ENCODE data around the gene CUEDC1. TPM values are rescaled to one million over a fixed set of nuclear protein-coding genes. Genes with fewer than 3 reads are reported as not detected.
A peak's percentile ranks its signal among the peaks of the same experiment; 100 is the strongest.
"Not testable (repeated sequence)": the region's sequence is repeated elsewhere in the genome, so short reads cannot be mapped to it uniquely, and the experiment has no call there.

CUEDC1 gene
- total and polyA plus RNA-seq, 4 donors, result 19.7 to 55.7 (median 29.2) TPM

GRCh38 chr17:57923182-57923872 is 31.9 kb downstream of the CUEDC1 start:
- ATAC-seq (ENCODE audit: insufficient read depth, low FRiP score), result no peak
- Histone ChIP-seq H3K4me1 (ENCODE audit: control insufficient read depth in 5 of 5, insufficient read depth in 5 of 5, low read length in 5 of 5) (peaks cover 15 to 57% (median 27%) of the 10 kb centered on the region in 5 donors), H3K9ac (ENCODE audit: insufficient read depth in 1 of 2, low read length in 2 of 2) (no peak overlapping the region), H3K36me3 (ENCODE audit: control insufficient read depth in 4 of 4, insufficient read depth in 4 of 4, low read length in 4 of 4) (no peaks in the 10 kb centered on the region), H3K9me3 (ENCODE audit: control insufficient read depth in 4 of 4, insufficient read depth in 3 of 4, low read length in 3 of 4) (no peaks in the 10 kb centered on the region), H3K27me3 (ENCODE audit: control insufficient read depth in 3 of 3, insufficient read depth in 3 of 3, low read length in 2 of 3) (no peaks in the 10 kb centered on the region), H3K4me3 (no peak overlapping the region), H3K27ac (ENCODE audit: low read depth in 1 of 2, low read length in 1 of 2) (peak overlapping the region in 1 of 2 donors; percentile 17)
- no peak for DNase-seq
- WGBS, 2 donors, result 75 to 84% methylated on average over 5 of the region's 5 CpGs
- no peak for TF ChIP-seq CTCF (IDR thresholded peaks at IDR 0.05; ENCODE audit: control extremely low read depth, extremely low read depth)

GRCh38 chr17:57922745-57923144 is 32.5 kb downstream of the CUEDC1 start:
- H3K9me3 ChIP-seq (ENCODE audit: control insufficient read depth in 4 of 4, insufficient read depth in 3 of 4, low read length in 3 of 4); H3K4me3 ChIP-seq; ATAC-seq (ENCODE audit: insufficient read depth, low FRiP score); H3K36me3 ChIP-seq (ENCODE audit: control insufficient read depth in 4 of 4, insufficient read depth in 4 of 4, low read length in 4 of 4); H3K27me3 ChIP-seq (ENCODE audit: control insufficient read depth in 3 of 3, insufficient read depth in 3 of 3, low read length in 2 of 3); H3K9ac ChIP-seq (ENCODE audit: insufficient read depth in 1 of 2, low read length in 2 of 2); H3K27ac ChIP-seq (ENCODE audit: low read depth in 1 of 2, low read length in 1 of 2); DNase-seq: not testable (repeated sequence)
- WGBS, 2 donors, result 95 to 97% methylated on average over 4 of the region's 4 CpGs
- H3K4me1 ChIP-seq (ENCODE audit: control insufficient read depth in 5 of 5, insufficient read depth in 5 of 5, low read length in 5 of 5), result peaks cover 21 to 60% (median 32%) of the 10 kb centered on the region in 5 donors

GRCh38 chr17:57920916-57921703 is 34.1 kb downstream of the CUEDC1 start:
- no peak for ATAC-seq (ENCODE audit: insufficient read depth, low FRiP score)
- peak in 2 of 3 donors; percentile 54 to 81 for DNase-seq
- WGBS, 2 donors, result 28 to 52% methylated on average over 13 of the region's 13 CpGs
- no peak overlapping the region for H3K4me3 ChIP-seq
- H3K36me3 ChIP-seq (ENCODE audit: control insufficient read depth in 4 of 4, insufficient read depth in 4 of 4, low read length in 4 of 4), result no peaks in the 10 kb centered on the region
- H3K9me3 ChIP-seq (ENCODE audit: control insufficient read depth in 4 of 4, insufficient read depth in 3 of 4, low read length in 3 of 4), result no peaks in the 10 kb centered on the region
- no peaks in the 10 kb centered on the region for H3K27me3 ChIP-seq (ENCODE audit: control insufficient read depth in 3 of 3, insufficient read depth in 3 of 3, low read length in 2 of 3)
- H3K27ac ChIP-seq (ENCODE audit: low read depth in 1 of 2, low read length in 1 of 2), result peak overlapping the region; percentile 55 to 84
- no peak for TF ChIP-seq CTCF (IDR thresholded peaks at IDR 0.05; ENCODE audit: control extremely low read depth, extremely low read depth)
- H3K4me1 ChIP-seq (ENCODE audit: control insufficient read depth in 5 of 5, insufficient read depth in 5 of 5, low read length in 5 of 5), result peaks cover 29 to 57% (median 33%) of the 10 kb centered on the region in 5 donors
- peak overlapping the region in 1 of 2 donors; percentile 38 for H3K9ac ChIP-seq (ENCODE audit: insufficient read depth in 1 of 2, low read length in 2 of 2)

GRCh38 chr17:57919918-57920317 is 35.3 kb downstream of the CUEDC1 start:
- H3K9me3 ChIP-seq (ENCODE audit: control insufficient read depth in 4 of 4, insufficient read depth in 3 of 4, low read length in 3 of 4), result no peaks in the 10 kb centered on the region
- TF ChIP-seq CTCF (IDR thresholded peaks at IDR 0.05; ENCODE audit: control extremely low read depth, extremely low read depth), result no peak
- no peaks in the 10 kb centered on the region for H3K27me3 ChIP-seq (ENCODE audit: control insufficient read depth in 3 of 3, insufficient read depth in 3 of 3, low read length in 2 of 3)
- no peak overlapping the region for H3K9ac ChIP-seq (ENCODE audit: insufficient read depth in 1 of 2, low read length in 2 of 2)
- DNase-seq, result no peak
- H3K4me1 ChIP-seq (ENCODE audit: control insufficient read depth in 5 of 5, insufficient read depth in 5 of 5, low read length in 5 of 5), result peaks cover 30 to 55% (median 34%) of the 10 kb centered on the region in 5 donors
- H3K27ac ChIP-seq (ENCODE audit: low read depth in 1 of 2, low read length in 1 of 2), result no peak overlapping the region
- no peaks in the 10 kb centered on the region for H3K36me3 ChIP-seq (ENCODE audit: control insufficient read depth in 4 of 4, insufficient read depth in 4 of 4, low read length in 4 of 4)
- no peak for ATAC-seq (ENCODE audit: insufficient read depth, low FRiP score)
- WGBS, 2 donors, result 95 to 97% methylated on average over 5 of the region's 5 CpGs
- H3K4me3 ChIP-seq, result no peak overlapping the region

Measured in lung (tissue), 12 donors.